Measurements from ENCODE around the gene EPHA4. TPM values are rescaled to one million over a fixed set of nuclear protein-coding genes. Genes with fewer than 3 reads are reported as not detected.

EPHA4 gene
- 103 and 110 TPM in 2 replicates for total RNA-seq (2014; rRNA removed; shearing (Covaris generic))

- peak; percentile 89 for DNase-seq (ENCODE audit: low spot score)
Measured at GRCh38 chr2:221572219-221572820, at the start of gene EPHA4. Gene EPHA4 (minus strand): TSS chr2:221572304. CDS start chr2:221572248, 56 bp downstream.

GRCh38 chr2:221618007-221618406, 45.9 kb upstream of the EPHA4 start:
- no peak for DNase-seq (ENCODE audit: low spot score)

GRCh38 chr2:221616561-221616960, 44.5 kb upstream of the EPHA4 start:
- DNase-seq (ENCODE audit: low spot score): no peak

- DNase-seq (ENCODE audit: low spot score): no peak
Measured at GRCh38 chr2:221614274-221614673, 42.2 kb upstream of the EPHA4 start.

GRCh38 chr2:221612800-221613199, 40.7 kb upstream of the EPHA4 start:
- DNase-seq (ENCODE audit: low spot score): no peak

GRCh38 chr2:221612161-221612560, 40.1 kb upstream of the EPHA4 start:
- no peak for DNase-seq (ENCODE audit: low spot score)

GRCh38 chr2:221610675-221611074, 38.6 kb upstream of the EPHA4 start:
- no peak for DNase-seq (ENCODE audit: low spot score)

GRCh38 chr2:221610255-221610654, 38.2 kb upstream of the EPHA4 start:
- no peak for DNase-seq (ENCODE audit: low spot score)

- no peak for DNase-seq (ENCODE audit: low spot score)
Measured at GRCh38 chr2:221608442-221608841, 36.3 kb upstream of the EPHA4 start.

- no peak for DNase-seq (ENCODE audit: low spot score)
Measured at GRCh38 chr2:221606424-221606823, 34.3 kb upstream of the EPHA4 start.

GRCh38 chr2:221605751-221606240, 33.7 kb upstream of the EPHA4 start:
- no peak for DNase-seq (ENCODE audit: low spot score)

- DNase-seq (ENCODE audit: low spot score): no peak
Measured at GRCh38 chr2:221602938-221603337, 30.8 kb upstream of the EPHA4 start.

GRCh38 chr2:221601376-221601775, 29.3 kb upstream of the EPHA4 start:
- DNase-seq (ENCODE audit: low spot score): no peak

GRCh38 chr2:221600388-221600787, 28.3 kb upstream of the EPHA4 start:
- DNase-seq (ENCODE audit: low spot score): no peak

- peak; percentile 27 for DNase-seq (ENCODE audit: low spot score)
Measured at GRCh38 chr2:221596192-221596591, 24.1 kb upstream of the EPHA4 start.

- no peak for DNase-seq (ENCODE audit: low spot score)
Measured at GRCh38 chr2:221590861-221591365, 18.8 kb upstream of the EPHA4 start.

- no peak for DNase-seq (ENCODE audit: low spot score)
Measured at GRCh38 chr2:221589696-221590095, 17.6 kb upstream of the EPHA4 start.

- DNase-seq (ENCODE audit: low spot score): no peak
Measured at GRCh38 chr2:221588306-221588985, 16.3 kb upstream of the EPHA4 start.

GRCh38 chr2:221581986-221582385, 9.9 kb upstream of the EPHA4 start:
- no peak for DNase-seq (ENCODE audit: low spot score)

GRCh38 chr2:221574231-221574570, 2.1 kb upstream of the EPHA4 start:
- DNase-seq (ENCODE audit: low spot score): no peak

- peak; percentile 79 for DNase-seq (ENCODE audit: low spot score)
Measured at GRCh38 chr2:221573430-221574230, 1.5 kb upstream of the EPHA4 start.

GRCh38 chr2:221572821-221573429, 821 bp upstream of the EPHA4 start:
- peak; percentile 52 for DNase-seq (ENCODE audit: low spot score)
